ENCODE results near the gene KLHL22. TPM values are rescaled to one million over a fixed set of nuclear protein-coding genes. Genes with fewer than 3 reads are reported as not detected.

The KLHL22 gene
- total and polyA plus RNA-seq, 2 of the 8 experiments (the other 6 are each of a cell fraction or from before 2014, with no cell fraction given): 9.4 to 16.2 TPM

DNA sequence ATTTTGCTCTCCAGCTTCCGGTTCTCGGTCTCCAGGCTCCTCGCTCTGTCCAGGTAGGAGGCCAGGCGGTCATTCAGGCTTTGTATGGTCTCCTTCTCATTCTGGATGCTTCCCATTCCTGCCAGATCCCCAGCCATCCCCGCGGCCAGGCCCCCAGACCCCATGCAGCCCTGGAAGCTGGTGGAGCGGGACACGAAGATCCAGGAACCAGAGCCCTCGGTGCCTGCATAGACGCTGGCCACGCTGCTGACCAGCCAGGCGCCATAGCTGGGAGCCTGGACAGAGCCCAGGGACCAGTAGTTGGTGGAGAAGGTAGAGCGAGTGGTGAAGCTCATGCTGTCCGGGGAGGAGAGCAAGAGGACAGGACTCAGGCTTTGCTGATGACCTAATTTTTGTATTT is 11.8 kb downstream of the KLHL22 start:
- no peaks in the 10 kb centered on the region for H3K23me2 ChIP-seq (ENCODE audit: low read depth, low read length)
- ChIA-PET POLR2A (ENCODE audit: partially characterized antibody) (no interaction called here), CTCF (ENCODE audit: partially characterized antibody) (interaction anchor here (1.2 to 2.7 kb wide), 3 partner anchors 10 to 90 kb away, joined by 3 to 12 read pairs (median 4); no protein-coding TSS in a partner anchor)
- H3K79me1 ChIP-seq (ENCODE audit: low read depth, low read length): peaks cover 3% of the 10 kb centered on the region; the same call in 1 of the 2 replicates
- 90% methylated on average over 13 of the region's 14 CpGs; no CpG with 5 or more reads in 1 of the 2 experiments for WGBS, 2 experiments (ENCODE audit: extremely low coverage in 1 of 2, insufficient coverage in 1 of 2, insufficient read length in 1 of 2, insufficient replicate concordance in 2 of 2, low coverage in 1 of 2, low lambda C conversion rate in 2 of 2, missing lambda C conversion rate in 1 of 2)
- no peak overlapping the region for H3K56ac ChIP-seq (replicated peaks; ENCODE audit: insufficient read length, low read depth, low read length)
- H2BK20ac ChIP-seq (ENCODE audit: low read length): no peak overlapping the region
- no peak overlapping the region for H2AK5ac ChIP-seq (ENCODE audit: low read depth, low read length)
- peaks cover 0 to 2% of the 10 kb centered on the region in 2 experiments for H4K20me1 ChIP-seq (replicated peaks in 1 of 2; ENCODE audit: control insufficient read depth in 1 of 2, insufficient read depth in 2 of 2, low read length in 2 of 2)
- no peaks in the 10 kb centered on the region for H3K36me3 ChIP-seq (ENCODE audit: control insufficient read depth in 2 of 4, insufficient read depth in 4 of 4, low read length in 3 of 4)
- no peaks in the 10 kb centered on the region for H3K27me3 ChIP-seq (replicated peaks in 1 of 4; ENCODE audit: control insufficient read depth in 3 of 4, extremely low read depth in 1 of 4, insufficient read depth in 3 of 4, low read length in 3 of 4)
- H4K8ac ChIP-seq (ENCODE audit: extremely low read depth, insufficient read depth, low read length): no peak overlapping the region; the same call in 1 of the 2 replicates
- no peak overlapping the region for H4K91ac ChIP-seq (replicated peaks; ENCODE audit: insufficient read length, low read length)
- no peak overlapping the region for H2BK5ac ChIP-seq (ENCODE audit: low read depth, low read length)
- no peaks in the 10 kb centered on the region; a peak in 1 of 4 replicates for H3K9me3 ChIP-seq (ENCODE audit: insufficient read depth in 2 of 2, low read depth in 1 of 2, low read length in 1 of 2)
- no peak overlapping the region for H3K4me3 ChIP-seq (ENCODE audit: extremely low read depth in 1 of 4, insufficient read depth in 2 of 4, low read depth in 3 of 4, low read length in 4 of 4)
- FAIRE-seq (no peak), DNase-seq (ENCODE audit: low read depth in 1 of 2, low spot score in 2 of 2) (no peak)
- no peak overlapping the region for H3K18ac ChIP-seq (ENCODE audit: extremely low read depth, low read length)
- no peak overlapping the region for H3K9ac ChIP-seq (replicated peaks in 1 of 4; ENCODE audit: extremely low read depth in 1 of 4, low read depth in 3 of 4, low read length in 3 of 4)
- no peak overlapping the region for H3K27ac ChIP-seq (ENCODE audit: low read depth, low read length)
- no peak overlapping the region for H3K4me2 ChIP-seq (ENCODE audit: insufficient read depth in 1 of 2, low read depth in 2 of 2, low read length in 2 of 2)
- no peak overlapping the region for H3K4ac ChIP-seq (replicated peaks; ENCODE audit: insufficient read length, low read depth, low read length)
- H3K4me1 ChIP-seq (replicated peaks in 1 of 4; ENCODE audit: control insufficient read depth in 3 of 4, insufficient read depth in 4 of 4, low read length in 3 of 4): peaks cover 0 to under 1% (median 0%) of the 10 kb centered on the region in 4 experiments; a peak in 1 of 7 replicates
- no peak overlapping the region for H2BK15ac ChIP-seq (ENCODE audit: low read length)
- no peaks in the 10 kb centered on the region for H3K79me2 ChIP-seq (ENCODE audit: control insufficient read depth in 1 of 2, insufficient read depth in 2 of 2, low read length in 2 of 2)
- H3K23ac ChIP-seq (ENCODE audit: insufficient read length): no peak overlapping the region
- no peak overlapping the region for H2AFZ ChIP-seq (ENCODE audit: low read length)
- H2BK120ac ChIP-seq (replicated peaks; ENCODE audit: low read depth, low read length): no peak overlapping the region
- no peak overlapping the region for H2BK12ac ChIP-seq (ENCODE audit: low read depth, low read length)
- H3K14ac ChIP-seq (ENCODE audit: insufficient read length): no peak overlapping the region
- H4K5ac ChIP-seq (ENCODE audit: insufficient read length, low read depth, low read length): no peak overlapping the region
- TF ChIP-seq SUZ12 (IDR thresholded peaks at IDR 0.05; ENCODE audit: low read length) (no peak), CHD2 (IDR thresholded peaks at IDR 0.05; ENCODE audit: low read length) (no peak), EGR1 (IDR thresholded peaks at IDR 0.05; ENCODE audit: borderline replicate concordance, low read depth, low read length) (no peak), SAP30 (IDR thresholded peaks at IDR 0.05; ENCODE audit: insufficient read depth, insufficient replicate concordance, low read length) (no peak), POLR2AphosphoS5 (IDR thresholded peaks at IDR 0.05; ENCODE audit: low read depth, low read length) (no peak), CTBP2 (IDR thresholded peaks at IDR 0.05; ENCODE audit: borderline replicate concordance, insufficient read depth, insufficient read length, low read length) (no peak), PHF8 (conservative IDR thresholded peaks at IDR 0.05; ENCODE audit: low read depth, low read length) (no peak), KDM5A (IDR thresholded peaks at IDR 0.05; ENCODE audit: low read length) (no peak), NRF1 (IDR thresholded peaks at IDR 0.05; ENCODE audit: low read depth, low read length) (no peak)

Measured in H1 (cell line).